H1 (cell line): ENCODE data around the gene ENPP3. TPM values are rescaled to one million over a fixed set of nuclear protein-coding genes. Genes with fewer than 3 reads are reported as not detected.

Experiments used
- CTCF ChIA-PET: fragments of 300-600 bp; sonication (Branson Sonifier 250); formaldehyde crosslinking; loops from one replicate; lab custom pipeline; 2021; ENCODE audit not compliant: partially characterized antibody; lab: Charles Lee
- POLR2A ChIA-PET: fragments of 300-600 bp; sonication (Branson Sonifier 250); formaldehyde crosslinking; loops from one replicate; lab custom pipeline; 2021; ENCODE audit warnings: inconsistent platforms; ENCODE audit not compliant: partially characterized antibody; lab: Charles Lee
- DNase-seq, 2 experiments: peaks; one replicate each; pipeline versions ENCODE4 v3.0.0 to v3.0.0-alpha.2; 2010 to 2022; ENCODE audit warnings: low spot score in 2 of 2, low read depth in 1 of 2, mixed read lengths in 1 of 2
- FAIRE-seq: peaks from 2 replicates; lab custom pipeline; 2011; peaks lifted over from hg19 to GRCh38; lab: Jason Lieb, UNC
- H2AFZ ChIP-seq: 2 replicates; pipeline ENCODE4 v1.8.1; 2012; ENCODE audit warnings: low read length, inconsistent platforms
- H2AK5ac ChIP-seq: 2 replicates; pipeline ENCODE4 v1.6.1; 2013; ENCODE audit warnings: low read depth, low read length
- H2BK120ac ChIP-seq: replicated peaks from 2 replicates; pipeline ENCODE3; 2013; ENCODE audit warnings: low read depth, low read length, inconsistent platforms
- H2BK12ac ChIP-seq: 2 replicates; pipeline ENCODE4 v1.6.1; 2013; ENCODE audit warnings: low read depth, low read length
- H2BK15ac ChIP-seq: 2 replicates; pipeline ENCODE4 v1.6.1; 2013; ENCODE audit warnings: low read length
- H2BK20ac ChIP-seq: 2 replicates; pipeline ENCODE4 v1.6.1; 2013; ENCODE audit warnings: low read length
- H2BK5ac ChIP-seq: 2 replicates; pipeline ENCODE4 v1.6.1; 2013; ENCODE audit warnings: low read depth, low read length
- H3K14ac ChIP-seq: 2 replicates; pipeline ENCODE4 v1.6.1; 2013; ENCODE audit warnings: inconsistent platforms; ENCODE audit not compliant: insufficient read length
- H3K18ac ChIP-seq: 2 replicates; pipeline ENCODE4 v1.6.1; 2013; ENCODE audit warnings: low read length; ENCODE audit errors: extremely low read depth
- H3K23ac ChIP-seq: 2 replicates; pipeline ENCODE4 v1.6.1; 2013; ENCODE audit warnings: inconsistent platforms; ENCODE audit not compliant: insufficient read length
- H3K23me2 ChIP-seq: 2 replicates; pipeline ENCODE4 v1.6.1; 2013; ENCODE audit warnings: low read depth, low read length
- H3K27ac ChIP-seq: 2 replicates; pipeline ENCODE4 v1.6.1; 2011; ENCODE audit warnings: low read depth, low read length, inconsistent platforms
- H3K27me3 ChIP-seq, 4 experiments: replicated peaks in 1 of 4; 1 replicate in 1 of 4; 2 replicates in 3 of 4; pipeline versions ENCODE4 v1.6.1 to v1.8.1; 2011 to 2013; ENCODE audit warnings: low read length in 3 of 4, mild to moderate bottlenecking in 3 of 4, inconsistent platforms in 2 of 4, mixed read lengths in 2 of 4, moderate library complexity in 1 of 4; ENCODE audit not compliant: control insufficient read depth in 3 of 4, insufficient read depth in 3 of 4; ENCODE audit errors: extremely low read depth in 1 of 4
- H3K36me3 ChIP-seq, 4 experiments: 2 replicates each; pipeline versions ENCODE4 v1.6.1 to v1.8.1; 2011 to 2013; ENCODE audit warnings: mild to moderate bottlenecking in 4 of 4, low read length in 3 of 4, moderate library complexity in 2 of 4, control low read depth in 1 of 4, inconsistent platforms in 1 of 4; ENCODE audit not compliant: insufficient read depth in 4 of 4, control insufficient read depth in 2 of 4
- H3K4ac ChIP-seq: replicated peaks from 2 replicates; pipeline ENCODE3; 2013; ENCODE audit warnings: low read length, low read depth, mixed read lengths, inconsistent platforms; ENCODE audit not compliant: insufficient read length
- H3K4me1 ChIP-seq, 4 experiments: replicated peaks in 1 of 4; 1 replicate in 1 of 4; 2 replicates in 3 of 4; pipeline versions ENCODE4 v1.6.1 to v1.8.1; 2011 to 2013; ENCODE audit warnings: low read length in 3 of 4, inconsistent platforms in 2 of 4, mixed read lengths in 1 of 4; ENCODE audit not compliant: insufficient read depth in 4 of 4, control insufficient read depth in 3 of 4
- H3K4me2 ChIP-seq, 2 experiments: 2 replicates each; pipeline versions ENCODE4 v1.6.1 to v1.8.1; 2011 to 2013; ENCODE audit warnings: low read depth in 2 of 2, low read length in 2 of 2, control low read depth in 1 of 2, inconsistent platforms in 1 of 2, mild to moderate bottlenecking in 1 of 2; ENCODE audit not compliant: insufficient read depth in 1 of 2
- H3K4me3 ChIP-seq, 4 experiments: fragments of 200-600, 300-600 bp in 1 of 4; sonication (generic), shearing (Covaris generic), sonication (Bioruptor Twin) in 1 of 4; 2 replicates each; pipeline versions ENCODE4 v1.5.1 to v1.8.1; 2011 to 2016; ENCODE audit warnings: low read length in 4 of 4, low read depth in 3 of 4, control low read depth in 2 of 4, inconsistent platforms in 2 of 4, mild to moderate bottlenecking in 2 of 4, mixed read lengths in 1 of 4, moderate library complexity in 1 of 4; ENCODE audit not compliant: insufficient read depth in 2 of 4; ENCODE audit errors: extremely low read depth in 1 of 4
- H3K56ac ChIP-seq: replicated peaks from 2 replicates; pipeline ENCODE3; 2013; ENCODE audit warnings: low read depth, mild to moderate bottlenecking, mixed read lengths, low read length, inconsistent platforms; ENCODE audit not compliant: insufficient read length
- H3K79me1 ChIP-seq: 2 replicates; pipeline ENCODE4 v1.6.1; 2013; ENCODE audit warnings: low read depth, low read length, control low read depth
- H3K79me2 ChIP-seq, 2 experiments: 2 replicates each; pipeline versions ENCODE4 v1.6.1 to v1.8.1; 2012 to 2013; ENCODE audit warnings: low read length in 2 of 2, mild to moderate bottlenecking in 2 of 2, inconsistent platforms in 1 of 2; ENCODE audit not compliant: insufficient read depth in 2 of 2, control insufficient read depth in 1 of 2
- H3K9ac ChIP-seq, 4 experiments: replicated peaks in 1 of 4; 1 replicate in 1 of 4; 2 replicates in 3 of 4; pipeline versions ENCODE4 v1.6.1 to v1.8.1; 2011 to 2013; ENCODE audit warnings: low read depth in 3 of 4, low read length in 3 of 4, control low read depth in 2 of 4, mild to moderate bottlenecking in 2 of 4, moderate library complexity in 2 of 4, inconsistent platforms in 1 of 4; ENCODE audit errors: extremely low read depth in 1 of 4
- H3K9me3 ChIP-seq, 2 experiments: 2 replicates each; pipeline versions ENCODE4 v1.6.1 to v1.8.1; 2012 to 2013; ENCODE audit warnings: mild to moderate bottlenecking in 2 of 2, moderate library complexity in 2 of 2, control low read depth in 1 of 2, inconsistent platforms in 1 of 2, low read depth in 1 of 2, low read length in 1 of 2, mixed read lengths in 1 of 2; ENCODE audit not compliant: insufficient read depth in 2 of 2
- H4K20me1 ChIP-seq, 2 experiments: replicated peaks in 1 of 2; 2 replicates each; pipeline versions ENCODE3 to v1.8.1; 2011 to 2013; ENCODE audit warnings: inconsistent platforms in 2 of 2, low read length in 2 of 2, mild to moderate bottlenecking in 1 of 2; ENCODE audit not compliant: insufficient read depth in 2 of 2, control insufficient read depth in 1 of 2
- H4K5ac ChIP-seq: 2 replicates; pipeline ENCODE4 v1.6.1; 2013; ENCODE audit warnings: low read length, low read depth, mixed read lengths, inconsistent platforms; ENCODE audit not compliant: insufficient read length
- H4K8ac ChIP-seq: 2 replicates; pipeline ENCODE4 v1.8.0; 2013; ENCODE audit warnings: mild to moderate bottlenecking, moderate library complexity, low read length, inconsistent platforms; ENCODE audit not compliant: insufficient read depth; ENCODE audit errors: extremely low read depth
- H4K91ac ChIP-seq: replicated peaks from 2 replicates; pipeline ENCODE3; 2013; ENCODE audit warnings: low read length, mixed read lengths, inconsistent platforms; ENCODE audit not compliant: insufficient read length
- CEBPB ChIP-seq: IDR thresholded peaks from 2 replicates; pipeline ENCODE4 v1.6.1; 2012; ENCODE audit warnings: low read depth, low read length
- CHD1 ChIP-seq: IDR thresholded peaks from 2 replicates; pipeline ENCODE4 v1.6.1; 2012; ENCODE audit warnings: low read depth, low read length, improper control_type of control experiment
- CTBP2 ChIP-seq: IDR thresholded peaks from 2 replicates; pipeline ENCODE4 v1.7.0; 2011; ENCODE audit warnings: borderline replicate concordance, mild to moderate bottlenecking, moderate library complexity, mixed read lengths, low read length; ENCODE audit not compliant: insufficient read depth, insufficient read length
- MAFK ChIP-seq: IDR thresholded peaks from 2 replicates; pipeline ENCODE4 v1.6.1; 2012; ENCODE audit warnings: low read depth, mild to moderate bottlenecking, improper control_type of control experiment, low read length
- RNF2 ChIP-seq: fragments of 200-900, 300-1000 bp; sonication (generic); IDR thresholded peaks from 2 replicates; pipeline ENCODE4 v1.7.1; 2016; ENCODE audit warnings: borderline replicate concordance, low read depth, mild to moderate bottlenecking, antibody characterized with exemption, low read length; ENCODE audit not compliant: poor library complexity, severe bottlenecking; ENCODE audit errors: missing control alignments
- YY1 ChIP-seq: IDR thresholded peaks from 2 replicates; pipeline ENCODE4 v1.6.1; 2011; ENCODE audit warnings: low read depth, mild to moderate bottlenecking, low read length
- ZNF274 ChIP-seq: IDR thresholded peaks from 2 replicates; pipeline ENCODE4 v1.7.0; 2012; ENCODE audit warnings: low read length, borderline replicate concordance; ENCODE audit errors: extremely low read depth
- WGBS, 2 experiments: shearing (Covaris generic) in 1 of 2; methylation state at CpG; one replicate each; pipeline versions ENCODE4 v1.1.6 to v1.1.7; 2013 to 2015; ENCODE audit warnings: low lambda C conversion rate in 2 of 2, mixed read lengths in 2 of 2, inconsistent platforms in 1 of 2, low coverage in 1 of 2, missing lambda C conversion rate in 1 of 2; ENCODE audit not compliant: insufficient replicate concordance in 2 of 2, insufficient coverage in 1 of 2, insufficient read length in 1 of 2; ENCODE audit errors: extremely low coverage in 1 of 2, missing lambda C conversion rate in 1 of 2; 5-methylcytosine and 5-hydroxymethylcytosine counted together
- long read RNA-seq, 2 experiments: library from RNA in 1 of 2; library from capped mRNA in 1 of 2; stranded (forward); transcript quantifications; one replicate each; pipeline ENCODE4 v2.0.0, GENCODE V29; 2021; ENCODE audit warnings: inconsistent platforms in 1 of 2
- polyA minus RNA-seq, 3 experiments: library from RNA; depleted of rRNA, polyadenylated mRNA; stranded (reverse); fragments of >200 nt; gene quantifications; 1 replicate in 2 of 3; 2 replicates in 1 of 3; pipeline ENCODE4 v1.2.3, GENCODE V29; 2011
- polyA plus RNA-seq, 7 experiments: library from polyadenylated mRNA; depleted of rRNA in 3 of 7; stranded (reverse) in 5 of 7; unstranded in 2 of 7; fragments of >200 nt in 5 of 7; fragments of 200-250 nt in 2 of 7; gene quantifications; 1 replicate in 5 of 7; 2 replicates in 1 of 7; 4 replicates in 1 of 7; pipeline versions ENCODE4 v1.2.1 to v1.2.3, GENCODE V29; 2011 to 2013; ENCODE audit warnings: missing spikeins in 2 of 7, mixed read lengths in 2 of 7
- total RNA-seq: library from RNA; stranded (reverse); fragmentation: NEBNext Ultra II Directional; extraction: Animal tissue kit (Norgen Biotek cat#: 25700); gene quantifications from 2 replicates; pipeline ENCODE4 v1.2.1, GENCODE V29; 2021

The ENPP3 gene
- total RNA-seq (not detected in 2 replicates), polyA plus RNA-seq (2011; rRNA removed) (0.11 TPM in 1 of 2 replicates, not detected in the other), polyA minus RNA-seq (2011; rRNA and poly(A)+ RNA removed) (0.07 TPM in 1 of 2 replicates, not detected in the other)
- 0.03 TPM for polyA plus RNA-seq (2011; cell fraction: cytosol; rRNA removed)
- not detected for polyA plus RNA-seq (2011; cell fraction: nucleus; rRNA removed)
- polyA plus RNA-seq (2012, experiment 1 of 2), result 0.08 TPM in 1 of 4 replicates, not detected in the others
- not detected for polyA plus RNA-seq (2012, experiment 2 of 2)
- 0.04 TPM for polyA plus RNA-seq (2013, experiment 1 of 2)
- polyA plus RNA-seq (2013, experiment 2 of 2), result 0.07 TPM
- polyA minus RNA-seq (2011; cell fraction: cytosol; rRNA and poly(A)+ RNA removed), result not detected
- 0.20 TPM for polyA minus RNA-seq (2011; cell fraction: nucleus; rRNA and poly(A)+ RNA removed)
- long read RNA-seq, experiment 1, result 0 reads
- long read RNA-seq, experiment 2, result 0 reads

DNA sequence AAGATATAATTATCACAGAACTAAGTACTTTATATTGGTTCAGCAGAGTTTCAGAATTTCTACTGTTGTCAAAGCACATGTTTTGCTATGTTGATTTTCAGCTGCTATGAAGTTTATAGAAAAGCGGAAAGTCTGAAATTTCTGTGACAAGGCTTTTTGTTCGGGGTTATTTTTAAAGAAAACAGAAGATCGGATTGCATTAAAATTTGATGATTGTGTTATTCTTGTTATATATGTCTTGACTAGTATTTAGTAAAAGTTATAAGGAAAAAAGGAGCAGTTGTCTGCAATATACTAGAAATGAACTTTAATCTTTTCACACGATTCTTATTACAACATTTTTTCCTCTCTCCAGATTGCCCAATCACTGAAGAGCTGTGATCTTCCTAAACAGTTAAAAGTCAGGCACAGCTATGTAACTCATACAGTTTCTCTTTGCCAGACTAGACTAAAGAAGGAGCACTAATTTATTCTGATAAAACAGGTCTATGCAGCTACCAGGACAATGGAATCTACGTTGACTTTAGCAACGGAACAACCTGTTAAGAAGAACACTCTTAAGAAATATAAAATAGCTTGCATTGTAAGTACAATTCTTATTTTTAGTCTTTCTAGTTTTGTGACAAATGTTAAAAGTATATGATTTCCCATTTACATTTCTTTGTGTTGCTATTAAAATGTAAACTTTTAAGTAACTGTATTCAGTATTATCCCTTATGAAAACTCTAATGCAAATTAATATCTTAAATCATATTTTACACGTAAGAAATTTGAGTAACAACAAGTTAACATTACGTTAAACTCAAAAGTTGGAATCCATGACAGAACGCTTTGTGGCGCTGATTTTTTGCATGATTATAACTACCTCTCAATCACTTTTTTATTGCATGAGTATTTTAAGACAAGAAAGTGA lies at the start of gene ENPP3:
Gene ENPP3, plus strand, starts transcription at position 423 of the 913 bp plus-strand sequence. Its CDS starts 83 bp downstream, at position 506.
- H3K27ac ChIP-seq, result no peak within 1 kb of the TSS
- H3K4me1 ChIP-seq, result no peaks in the 10 kb centered on the region
- no peak within 1 kb of the TSS for H2BK12ac ChIP-seq
- POLR2A ChIA-PET, result no interaction called here
- FAIRE-seq, result no peak
- no peaks in the 10 kb centered on the region for H3K9me3 ChIP-seq
- H3K27me3 ChIP-seq, result no peaks in the 10 kb centered on the region
- H2BK5ac ChIP-seq, result no peak within 1 kb of the TSS
- H2AK5ac ChIP-seq, result no peak within 1 kb of the TSS
- H3K4me3 ChIP-seq, result no peak within 1 kb of the TSS; a peak in 1 of 8 replicates
- 0 out of 2 replicates have a peak within 1 kb of the TSS, but pooled peaks have one; percentile 68 for H2AFZ ChIP-seq
- H2BK15ac ChIP-seq, result no peak within 1 kb of the TSS
- H2BK20ac ChIP-seq, result no peak within 1 kb of the TSS
- no peak within 1 kb of the TSS for H3K4ac ChIP-seq
- WGBS, 2 experiments, result 94% methylated on average over 10 of the region's 10 CpGs; no CpG with 5 or more reads in 1 of the 2 experiments
- H3K9ac ChIP-seq, result no peak within 1 kb of the TSS
- no peak within 1 kb of the TSS for H3K56ac ChIP-seq
- no peak within 1 kb of the TSS for H3K18ac ChIP-seq
- DNase-seq, result no peak
- no peaks in the 10 kb centered on the region for H3K36me3 ChIP-seq
- H3K79me1 ChIP-seq, result no peaks in the 10 kb centered on the region
- CTCF ChIA-PET, result interaction anchor here (0.6 to 5.4 kb wide), 4 partner anchors 9 to 810 kb away, joined by 3 to 41 read pairs (median 4); partner anchors contain the start of genes MED23 and SMLR1
- no peak within 1 kb of the TSS for H3K23ac ChIP-seq
- TF ChIP-seq CEBPB, result no peak
- TF ChIP-seq MAFK, result no peak
- TF ChIP-seq CHD1, result no peak
- TF ChIP-seq YY1, result no peak
- no peak for TF ChIP-seq CTBP2
- TF ChIP-seq ZNF274, result no peak
- TF ChIP-seq RNF2, result no peak
- TF ChIP-seq, all 59 proteins: peak for 0
- Histone ChIP-seq H4K8ac (no peak within 1 kb of the TSS), H3K79me2 (no peaks in the 10 kb centered on the region), H2BK120ac (no peak within 1 kb of the TSS), H3K14ac (no peak within 1 kb of the TSS), H4K5ac (no peak within 1 kb of the TSS), H3K23me2 (no peaks in the 10 kb centered on the region), H4K91ac (no peak within 1 kb of the TSS), H4K20me1 (no peaks in the 10 kb centered on the region), H3K4me2 (no peak within 1 kb of the TSS)
